K562 (cell line): ENCODE data around the gene LGI4. TPM values are rescaled to one million over a fixed set of nuclear protein-coding genes. Genes with fewer than 3 reads are reported as not detected.
A peak's percentile ranks its signal among the peaks of the same experiment; 100 is the strongest.

Source experiments
- ATAC-seq: fragments of 200-7000 bp; cut with Tn5 transposase; 3 replicates; pipeline ENCODE4 v1.9.1; 2020; ENCODE audit warnings: moderate library complexity
- BruUV-seq: library from RNA; stranded (reverse); fragments of 400-500 nt; replicated peaks from 2 replicates; lab custom pipeline; 2021; lab: Mats Ljungman, UMichigan
- CTCF ChIA-PET: fragments of 300-600 bp; formaldehyde crosslinking; extraction: SDS; loops from one replicate; lab custom pipeline; 2021; ENCODE audit warnings: low intra/inter-chr PET ratio; lab: Yijun Ruan, JAX
- POLR2A ChIA-PET: fragments of 300-600, 350-650 bp; sonication (Branson Sonifier 250); formaldehyde crosslinking; extraction: SDS; loops from one replicate; lab custom pipeline; 2021; ENCODE audit warnings: antibody characterized with exemption, inconsistent platforms; lab: Yijun Ruan, JAX
- DNase-seq, 4 experiments: peaks; one replicate each; pipeline versions ENCODE4 v3.0.0 to v3.0.0-alpha.2; 2011 to 2018; ENCODE audit warnings: low spot score in 3 of 4, mixed read lengths in 3 of 4; ENCODE audit errors: extremely low read depth in 1 of 4
- FAIRE-seq: peaks from 2 replicates; lab custom pipeline; 2011; peaks lifted over from hg19 to GRCh38; lab: Jason Lieb, UNC
- H2AFZ ChIP-seq: 2 replicates; pipeline ENCODE4 v1.6.0; 2011; ENCODE audit warnings: low read depth, low read length, control low read depth, inconsistent platforms
- H3K27ac ChIP-seq: fragments of 200-600 bp; 3 replicates; pipeline ENCODE4 v1.8.0; 2011; ENCODE audit warnings: low read depth, mild to moderate bottlenecking, control low read depth, inconsistent platforms, low read length, moderate library complexity, mixed read lengths; ENCODE audit errors: extremely low read depth
- H3K27me3 ChIP-seq, 2 experiments: fragments of 300-600 bp in 1 of 2; 2 replicates in 1 of 2; 3 replicates in 1 of 2; pipeline versions ENCODE4 v1.6.0 to v1.8.0; 2011; ENCODE audit warnings: inconsistent platforms in 2 of 2, low read length in 2 of 2, mild to moderate bottlenecking in 1 of 2, mixed read lengths in 1 of 2, moderate library complexity in 1 of 2; ENCODE audit not compliant: control insufficient read depth in 2 of 2, insufficient read depth in 2 of 2
- H3K36me3 ChIP-seq: fragments of 300-600 bp; 3 replicates; pipeline ENCODE4 v1.8.0; 2011; ENCODE audit warnings: mild to moderate bottlenecking, low read length, inconsistent platforms; ENCODE audit not compliant: control insufficient read depth, insufficient read depth
- H3K4me1 ChIP-seq, 2 experiments: fragments of 200-600 bp in 1 of 2; replicated peaks in 1 of 2; 2 replicates in 1 of 2; 3 replicates in 1 of 2; pipeline versions ENCODE4 v1.5.1 to v1.8.0; 2011; ENCODE audit warnings: inconsistent platforms in 2 of 2, low read length in 2 of 2, mild to moderate bottlenecking in 1 of 2, mixed read lengths in 1 of 2, moderate library complexity in 1 of 2; ENCODE audit not compliant: control insufficient read depth in 2 of 2, insufficient read depth in 2 of 2
- H3K4me2 ChIP-seq: 2 replicates; pipeline ENCODE4 v1.6.1; 2011; ENCODE audit warnings: low read length, control low read depth, inconsistent platforms, mixed read lengths; ENCODE audit not compliant: insufficient read depth
- H3K4me3 ChIP-seq: fragments of 200-600 bp; sonication (generic), shearing (Covaris generic); 2 replicates; pipeline ENCODE4 v1.5.1; 2016; ENCODE audit warnings: control low read depth, inconsistent platforms
- H3K79me2 ChIP-seq: fragments of 200-600 bp; 3 replicates; pipeline ENCODE4 v1.8.0; 2011; ENCODE audit warnings: low read length, inconsistent platforms; ENCODE audit not compliant: control insufficient read depth, insufficient read depth
- H3K9ac ChIP-seq, 2 experiments: 2 replicates each; pipeline versions ENCODE4 v1.6.0 to v1.6.1; 2011; ENCODE audit warnings: low read depth in 2 of 2, low read length in 2 of 2, control low read depth in 1 of 2, inconsistent platforms in 1 of 2, mild to moderate bottlenecking in 1 of 2, mixed read lengths in 1 of 2; ENCODE audit not compliant: insufficient read depth in 1 of 2
- H3K9me1 ChIP-seq: one replicate; pipeline ENCODE4 v1.6.0; 2011; ENCODE audit warnings: inconsistent platforms, mild to moderate bottlenecking, low read length, moderate library complexity; ENCODE audit not compliant: control insufficient read depth, insufficient read depth
- H3K9me3 ChIP-seq: replicated peaks from 2 replicates; pipeline ENCODE4 v1.5.1; 2011; ENCODE audit warnings: low read depth, low read length, inconsistent platforms; ENCODE audit not compliant: control insufficient read depth, insufficient read depth
- H4K20me1 ChIP-seq: replicated peaks from 2 replicates; pipeline ENCODE4 v1.6.1; 2011; ENCODE audit warnings: low read length, inconsistent platforms, mixed read lengths; ENCODE audit not compliant: control insufficient read depth, insufficient read depth
- CTBP1 ChIP-seq: fragments of 450-650 bp; IDR thresholded peaks from 2 replicates; pipeline ENCODE4 v1.6.1; 2016; ENCODE audit warnings: borderline replicate concordance
- TGIF2 ChIP-seq: sonication (generic); formaldehyde crosslinking; IDR thresholded peaks from 2 replicates; pipeline ENCODE4 v1.8.1; 2022; ENCODE audit warnings: mild to moderate bottlenecking, missing genetic modification reagents, moderate library complexity
- WGBS: fragments of 100-300 bp; shearing (Covaris generic); methylation state at CpG from one replicate; pipeline ENCODE4 v1.1.6; 2016; ENCODE audit warnings: low coverage, mixed read lengths; ENCODE audit not compliant: insufficient coverage; ENCODE audit errors: missing lambda C conversion rate; 5-methylcytosine and 5-hydroxymethylcytosine counted together
- in situ Hi-C: fragments of 300-500 bp; cut with MboI; formaldehyde crosslinking; loops from 4 replicates; pipeline ENCODE4 v1.15.0; 2018; ENCODE audit warnings: inconsistent platforms, mixed read lengths
- intact Hi-C: fragments of 100-400 bp; cut with micrococcal nuclease; formaldehyde crosslinking; loops from 2 replicates; pipeline ENCODE4 v1.14.2; 2022
- polyA plus RNA-seq, 8 experiments: library from polyadenylated mRNA; depleted of rRNA in 4 of 8; stranded (reverse) in 5 of 8; unstranded in 3 of 8; fragments of >200 nt; fragmentation: Nextera tagmentation in 2 of 8; fragmentation: Illumina TruSeq in 1 of 8; extraction: Ambion mirVana in 2 of 8; extraction: Trizol in 1 of 8; gene quantifications; 2 replicates each; pipeline versions ENCODE4 v1.2.1 to v1.2.3, GENCODE V29; 2011 to 2014; ENCODE audit warnings: inconsistent platforms in 1 of 8, missing spikeins in 1 of 8
- total RNA-seq, 7 experiments: library from RNA; depleted of rRNA in 6 of 7; stranded (reverse); fragments of >200 nt in 6 of 7; fragmentation: Illumina TruSeq in 2 of 7; extraction: Trizol in 2 of 7; gene quantifications; 2 replicates each; pipeline versions ENCODE4 v1.2.1 to v1.2.3, GENCODE V29; 2011 to 2021; ENCODE audit warnings: low replicate concordance in 1 of 7

LGI4 gene
- total and polyA plus RNA-seq, 9 of the 15 experiments (the other 6 are each of a cell fraction or from before 2014, with no cell fraction given), result 0.14 to 0.30 (median 0.24) TPM; not detected in 4

DNA sequence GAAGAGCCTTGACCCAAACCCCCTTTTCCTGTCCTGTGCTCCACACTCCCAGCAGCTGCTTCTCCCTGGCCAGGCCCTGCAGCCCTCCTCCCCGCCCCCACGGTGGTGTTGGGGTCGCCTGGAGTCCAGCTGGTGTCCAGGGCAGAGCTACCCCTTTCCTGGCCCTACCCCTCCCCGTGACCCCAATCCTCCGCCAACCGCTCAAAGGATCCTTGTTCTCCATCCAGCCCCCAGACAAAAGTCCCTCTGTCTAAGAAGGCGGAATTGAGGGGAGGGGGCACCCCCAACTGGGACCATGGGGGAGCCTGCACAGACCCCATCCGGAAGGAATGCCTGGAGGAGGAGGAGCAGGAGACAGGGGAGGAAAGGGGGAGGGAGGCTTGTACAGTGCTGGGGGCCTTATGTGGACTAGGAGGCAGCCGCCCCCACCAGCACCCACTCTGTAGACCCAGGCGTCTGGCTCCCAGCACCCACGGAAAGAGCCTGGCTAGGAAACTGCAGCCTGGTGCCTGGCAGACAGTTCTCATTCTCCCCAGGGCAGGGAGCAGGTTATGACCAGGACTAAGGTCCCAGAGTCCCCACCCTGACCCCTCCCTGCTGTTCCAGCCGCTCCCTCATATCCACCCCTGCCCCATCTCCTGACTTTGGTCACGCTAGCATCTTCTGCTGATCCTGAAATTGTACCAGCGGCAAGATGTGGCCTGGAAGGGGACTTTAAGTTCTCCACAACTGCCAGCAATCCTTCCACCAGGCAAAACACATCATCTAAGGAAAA, 19.5 kb downstream of the LGI4 start, which contains the start of gene FXYD3:
FXYD3 (plus strand) TSS at position 647 of the 775 bp plus-strand sequence. CDS start 3,554 bp downstream, outside the sequence.
- BruUV-seq, result no TSS peak
- POLR2A ChIA-PET, result interaction anchor here (0.6 kb wide), 2 partner anchors 21 to 135 kb away, joined by 3 to 4 read pairs; no protein-coding TSS in a partner anchor
- H3K4me2 ChIP-seq, result peak within 1 kb of the TSS; percentile 70
- intact Hi-C loops (no loop called here), in situ Hi-C loops (no loop called here)
- H3K4me3 ChIP-seq, result peak within 1 kb of the TSS; percentile 15; the same call in 1 of the 2 replicates
- H3K9ac ChIP-seq, result peak within 1 kb of the TSS in 1 of 2 experiments; percentile 36; a peak in 3 of 4 replicates
- no peaks in the 10 kb centered on the region for H3K9me1 ChIP-seq
- H3K36me3 ChIP-seq, result no peaks in the 10 kb centered on the region
- H2AFZ ChIP-seq, result peak within 1 kb of the TSS; percentile 90
- H3K79me2 ChIP-seq, result no peaks in the 10 kb centered on the region
- H3K4me1 ChIP-seq, result peaks cover 12 to 54% of the 10 kb centered on the region in 2 experiments; a peak in 4 of 5 replicates
- FAIRE-seq (no peak), ATAC-seq (no peak), DNase-seq (no peak)
- no peaks in the 10 kb centered on the region for H4K20me1 ChIP-seq
- 0 out of 2 replicates have a peak, but pooled peaks have one; percentile 0 for TF ChIP-seq CTBP1
- no peak for TF ChIP-seq TGIF2 (CRISPR knock-in tag)
- H3K27ac ChIP-seq, result no peak within 1 kb of the TSS
- peaks cover 0 to 21% of the 10 kb centered on the region in 2 experiments; a peak in 4 of 5 replicates for H3K27me3 ChIP-seq
- H3K9me3 ChIP-seq, result no peaks in the 10 kb centered on the region
- 27% methylated on average over 9 of the region's 14 CpGs for WGBS
- CTCF ChIA-PET, result interaction anchor here (2.0 kb wide), 1 partner anchor 20 kb away, joined by 8 read pairs; the partner anchor contains the start of gene LGI4
